IPS-NIHi11 (cell line): ENCODE results near the gene SKIL.
"Not testable (repeated sequence)": the region's sequence is repeated elsewhere in the genome, so short reads cannot be mapped to it uniquely, and the experiment has no call there.

ENCODE experiments used
- DNase-seq: peaks from one replicate; pipeline ENCODE4 v3.0.0; 2012; ENCODE audit warnings: mixed read lengths, low spot score

The SKIL gene

DNA sequence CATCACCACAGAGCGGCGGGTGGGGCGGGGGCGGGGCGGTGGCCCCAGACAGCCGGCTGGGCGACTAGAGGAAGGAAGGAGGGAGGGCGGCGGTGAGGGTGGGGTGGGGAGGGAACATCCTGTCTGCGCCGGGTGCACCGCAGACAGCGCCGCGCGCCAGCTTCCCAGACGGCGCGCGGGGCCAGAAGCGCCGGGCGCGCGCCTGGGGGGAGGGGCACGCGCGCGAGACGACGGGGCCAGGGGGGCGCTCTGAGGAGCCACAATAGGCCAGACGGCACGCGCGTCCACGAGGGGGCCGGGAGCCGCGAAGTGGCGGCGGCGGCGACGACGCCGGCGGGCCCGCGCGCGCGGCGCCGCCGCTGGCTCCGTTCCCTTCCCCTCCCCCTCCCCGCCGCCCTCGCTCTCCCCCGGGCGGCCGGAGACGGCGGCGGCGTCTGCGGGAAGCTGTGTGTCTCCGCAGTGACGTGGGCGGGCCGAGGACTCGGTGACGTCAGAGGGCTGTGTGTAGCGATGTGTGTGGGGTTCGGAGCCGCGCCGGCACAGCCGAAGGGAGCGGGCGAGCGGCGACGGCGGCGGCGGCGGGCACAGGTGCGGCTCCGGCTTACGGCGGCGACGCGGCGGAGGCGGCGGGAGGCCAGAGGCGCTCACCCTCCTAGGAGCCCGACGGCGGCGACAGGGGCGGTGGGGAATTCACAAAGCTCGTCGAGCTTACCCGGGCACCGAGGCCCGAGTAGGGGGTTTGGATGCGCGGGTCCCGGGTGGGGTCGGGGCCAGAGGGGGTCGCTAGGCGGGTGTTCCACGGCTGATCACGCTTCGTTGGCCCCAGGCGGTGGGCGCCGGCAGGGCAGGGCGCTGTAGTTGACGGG, at the start of gene SKIL:
TSS of gene SKIL (plus strand) at position 540 of the 866 bp plus-strand sequence. CDS start 2,617 bp downstream, outside the sequence.
- DNase-seq = peak; percentile 87

DNA sequence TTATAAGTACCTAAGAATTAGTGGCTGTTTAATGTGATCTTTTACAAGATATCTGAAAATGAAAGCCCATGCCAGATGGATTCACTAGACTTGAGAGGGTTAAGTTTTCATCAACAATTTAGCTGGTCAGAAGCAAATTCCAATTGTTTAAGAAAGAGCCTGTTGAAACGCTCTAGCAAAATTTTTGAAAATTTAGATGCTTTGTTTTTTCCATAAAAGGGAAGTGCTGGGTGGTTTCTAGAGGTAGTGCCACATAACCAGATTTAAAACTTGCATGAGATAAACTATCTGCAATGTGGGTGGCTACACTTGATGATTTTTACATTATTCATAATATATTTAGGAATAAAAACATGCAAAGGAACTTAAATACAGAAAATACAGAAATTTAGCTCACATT, 48.5 kb upstream of the SKIL start:
- DNase-seq = no peak

DNA sequence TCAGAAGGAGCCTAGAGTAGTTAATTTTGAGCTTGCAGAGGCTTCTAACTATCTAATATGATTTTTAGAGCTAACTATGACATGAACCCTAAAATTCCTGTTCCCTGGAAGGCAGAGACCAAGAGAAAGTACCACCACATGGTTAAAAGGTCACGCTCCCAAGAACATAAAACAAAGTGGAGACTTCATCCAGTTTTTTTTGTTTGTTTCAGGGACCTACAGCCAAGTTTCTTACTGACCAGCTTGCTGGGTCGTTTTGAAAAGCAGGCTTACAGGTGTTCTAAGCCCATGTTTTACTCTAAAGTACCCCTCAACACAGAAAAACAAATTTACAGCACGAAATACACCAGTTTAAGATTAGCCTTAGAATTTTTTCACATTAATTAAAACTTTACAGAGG, 39.6 kb upstream of the SKIL start:
- DNase-seq = no peak

DNA sequence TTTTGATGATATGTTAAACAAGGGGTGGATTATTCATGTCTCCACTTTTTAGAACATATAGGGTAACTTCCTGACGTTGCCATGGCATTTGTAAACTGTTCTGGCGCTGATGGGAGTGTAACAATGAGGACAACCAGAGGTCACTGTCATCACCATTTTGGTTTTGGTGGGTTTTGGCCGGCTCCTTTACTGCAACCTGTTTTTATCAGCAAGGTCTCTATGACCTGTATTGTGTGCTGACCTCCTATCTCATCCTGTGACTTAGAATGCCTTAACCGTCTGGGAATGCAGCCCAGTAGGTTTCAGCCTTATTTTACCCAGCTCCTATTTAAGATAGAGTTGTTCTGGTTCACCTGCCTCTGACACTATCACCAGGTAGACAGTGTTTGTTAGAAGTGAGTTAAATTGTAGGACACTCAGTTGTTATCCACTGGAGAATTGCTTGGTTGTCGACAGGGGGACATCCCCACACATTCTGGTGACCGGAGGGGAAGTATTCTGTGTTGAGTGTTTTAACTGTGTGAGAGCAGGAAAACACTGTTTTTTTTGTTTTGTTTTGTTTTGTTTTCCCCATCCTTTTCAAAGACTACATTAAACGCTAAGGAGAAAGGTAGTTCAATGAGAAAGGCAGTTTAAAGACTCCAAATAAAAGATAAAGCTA, 36.9 kb upstream of the SKIL start:
- no peak for DNase-seq

GRCh38 chr3:170321321-170322034, 36.0 kb upstream of the SKIL start:
- peak; percentile 31 for DNase-seq

GRCh38 chr3:170322566-170323269, 34.8 kb upstream of the SKIL start:
- no peak for DNase-seq

DNA sequence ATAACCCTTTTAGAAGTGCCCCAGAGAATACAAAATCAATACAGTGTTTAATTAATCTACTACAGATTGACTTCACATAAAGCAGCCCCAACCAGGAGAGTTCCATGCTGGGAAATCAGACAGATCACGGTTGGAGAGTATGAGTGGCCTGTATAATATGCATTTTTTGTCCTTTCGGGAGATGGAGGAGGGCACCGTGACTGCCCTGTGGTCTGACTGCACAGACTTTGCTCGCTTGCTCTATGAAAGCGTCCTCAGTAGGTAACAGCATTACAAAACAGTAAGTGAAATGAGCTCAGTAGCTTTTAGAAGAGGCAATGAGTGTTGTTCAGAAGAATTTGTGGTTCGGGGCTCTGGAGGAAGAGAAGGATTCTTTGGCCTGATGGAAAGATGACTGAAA, 34.2 kb upstream of the SKIL start:
- no peak for DNase-seq

GRCh38 chr3:170324962-170325361, 32.6 kb upstream of the SKIL start:
- no peak for DNase-seq

DNA sequence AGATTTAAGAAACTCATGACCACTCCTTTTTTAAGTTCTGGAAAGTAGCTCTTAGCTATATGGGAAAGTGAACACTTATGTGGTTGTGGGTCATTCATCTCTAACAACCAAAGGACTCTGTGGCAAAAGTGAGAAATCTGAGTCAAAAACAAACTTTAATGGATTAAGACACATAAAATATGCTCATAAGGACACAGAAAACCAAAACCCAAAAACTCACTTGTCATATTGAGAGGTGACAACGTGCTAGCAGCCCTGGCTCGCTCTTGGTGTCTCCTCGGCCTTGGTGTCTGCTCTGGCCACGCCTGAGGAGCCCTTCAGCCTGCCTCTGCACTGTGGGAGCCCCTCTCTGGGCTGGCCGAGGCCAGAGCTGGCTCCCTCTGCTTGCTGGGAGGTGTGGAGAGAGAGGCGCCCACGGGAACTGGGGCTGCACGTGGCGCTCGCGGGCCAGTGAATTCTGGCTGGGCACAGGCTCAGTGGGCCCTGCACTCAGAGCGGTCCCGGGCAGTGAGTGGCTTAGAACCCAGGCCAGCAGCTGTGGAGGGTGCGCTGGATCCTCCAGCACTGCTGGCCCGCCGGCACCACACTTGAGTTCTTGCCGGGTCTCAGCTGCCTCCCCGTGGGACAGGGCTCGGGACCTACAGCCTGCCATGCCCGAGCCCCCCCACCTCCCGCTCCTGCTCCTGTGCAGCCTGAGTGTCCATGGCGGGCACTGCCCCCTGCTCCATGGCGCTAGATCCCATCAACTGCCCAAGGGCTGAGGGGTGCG, 30.3 kb upstream of the SKIL start:
- no peak for DNase-seq

GRCh38 chr3:170327868-170328548, 29.5 kb upstream of the SKIL start:
- DNase-seq = not testable (repeated sequence)

DNA sequence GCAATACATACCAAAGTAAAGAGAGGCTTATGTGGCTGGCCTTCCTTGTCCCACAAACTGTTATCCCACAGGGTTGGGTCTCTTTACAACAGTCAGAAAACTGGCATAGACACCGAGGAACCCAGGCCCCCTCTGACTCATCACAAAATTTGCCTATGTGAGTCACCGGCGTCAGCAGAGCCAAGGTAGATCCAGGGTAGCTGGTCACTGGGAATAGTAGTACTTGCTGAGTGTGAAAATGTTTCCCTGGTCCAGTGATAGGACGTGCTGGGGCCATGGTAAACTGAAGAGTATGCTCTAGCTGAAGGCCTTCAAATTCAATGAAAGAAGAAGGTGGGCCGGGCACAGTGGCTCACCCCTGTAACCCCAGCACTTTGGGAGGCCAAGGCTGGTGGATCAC, 27.1 kb upstream of the SKIL start:
- no peak for DNase-seq

DNA sequence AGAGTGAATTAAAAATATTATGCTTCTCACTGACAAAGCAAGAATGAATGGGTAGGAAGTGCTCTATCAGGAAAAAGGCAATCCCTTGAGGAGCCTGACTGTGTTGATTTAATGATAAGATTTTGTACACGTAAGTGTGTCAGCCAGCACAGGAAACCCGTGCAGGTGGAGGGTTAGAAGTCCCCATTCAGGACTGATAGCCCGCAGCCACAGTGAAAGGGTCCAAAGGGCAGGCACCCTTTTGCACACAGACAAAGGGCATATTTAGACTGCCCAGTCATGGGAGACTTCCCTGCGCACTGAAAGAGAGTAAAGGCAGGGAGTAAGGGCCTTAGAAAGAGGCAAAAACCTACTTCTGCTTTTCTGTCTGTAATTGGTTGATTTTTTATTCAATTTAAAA, 26.4 kb upstream of the SKIL start:
- no peak for DNase-seq

DNA sequence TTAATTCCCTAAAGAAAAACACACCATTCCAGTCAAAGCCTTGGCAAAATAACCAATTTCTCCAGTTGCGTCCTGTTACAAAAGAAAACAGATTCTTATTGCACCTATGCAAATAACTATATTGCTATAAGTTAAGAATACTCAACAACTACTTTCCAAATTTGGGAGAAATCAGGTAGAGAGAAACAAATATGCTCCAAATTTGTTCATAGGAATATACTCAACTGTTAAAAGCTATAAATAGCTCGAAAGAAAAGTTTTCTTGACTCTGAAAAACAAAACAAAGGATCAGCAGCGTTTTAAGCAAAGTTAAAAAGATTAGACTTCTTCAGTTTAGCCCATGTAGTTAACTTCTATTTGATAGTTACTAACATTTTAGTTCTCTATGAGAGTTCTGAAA, 20.1 kb upstream of the SKIL start:
- no peak for DNase-seq

- DNase-seq = no peak
Observed at GRCh38 chr3:170338690-170339340, 18.7 kb upstream of the SKIL start.

DNA sequence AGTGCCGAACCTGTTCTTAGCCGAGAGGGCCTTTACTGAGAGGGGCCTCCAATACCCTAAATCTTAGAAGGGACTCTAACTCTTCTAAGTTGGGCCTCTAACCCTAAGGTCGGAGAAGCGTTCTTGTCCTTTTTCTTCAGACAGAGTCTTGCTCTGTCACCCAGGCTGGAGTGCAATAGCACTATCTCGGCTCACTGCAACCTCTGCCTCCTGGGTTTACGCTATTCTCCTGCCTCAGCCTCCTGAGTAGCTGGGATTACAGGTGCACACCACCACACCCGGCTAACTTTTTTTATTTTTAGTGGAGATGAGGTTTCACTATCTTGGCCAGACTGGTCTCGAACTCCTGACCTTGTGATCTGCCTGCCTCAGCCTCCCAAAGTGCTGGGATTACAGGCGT, 15.2 kb upstream of the SKIL start:
- not testable (repeated sequence) for DNase-seq

DNA sequence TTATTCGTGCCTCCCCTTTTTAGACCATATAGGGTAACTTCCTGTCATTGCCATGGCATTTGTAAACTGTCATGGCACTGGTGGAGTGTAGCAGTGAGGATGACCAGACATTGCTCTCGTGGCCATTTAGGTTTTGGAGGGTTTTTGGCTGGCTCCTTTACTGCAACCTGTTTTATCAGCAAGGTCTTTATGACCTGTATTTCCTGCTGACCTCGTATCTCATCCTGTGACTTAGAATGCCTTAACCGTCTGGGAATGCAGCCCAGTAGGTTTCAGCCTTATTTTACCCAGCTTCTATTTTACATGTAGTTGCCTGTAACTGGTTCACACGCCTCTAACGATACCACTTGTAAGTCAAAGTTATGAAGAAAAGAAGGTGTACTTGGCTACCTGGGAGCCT, 13.7 kb upstream of the SKIL start:
- not testable (repeated sequence) for DNase-seq

- DNase-seq = no peak
Observed at GRCh38 chr3:170344971-170345370, 12.5 kb upstream of the SKIL start.

GRCh38 chr3:170346481-170347392, 10.8 kb upstream of the SKIL start:
- no peak for DNase-seq
